Stimulated activated CD8-positive, alpha-beta memory T cell treated with anti-CD3 and anti-CD28 coated beads, Interleukin-4, amount 100 ng/mL, for 48 hours (primary cell): Measurements from ENCODE around the gene RABL6.
"Not testable (repeated sequence)": the region's sequence is repeated elsewhere in the genome, so short reads cannot be mapped to it uniquely, and the experiment has no call there.

Source experiments
- DNase-seq: peaks from one replicate; pipeline ENCODE4 v3.0.0-alpha.2; 2020

RABL6 gene

GRCh38 chr9:136776947-136777346 is 30.8 kb upstream of the RABL6 start:
- no peak for DNase-seq

GRCh38 chr9:136777359-136777758 is 30.4 kb upstream of the RABL6 start:
- no peak for DNase-seq

DNA sequence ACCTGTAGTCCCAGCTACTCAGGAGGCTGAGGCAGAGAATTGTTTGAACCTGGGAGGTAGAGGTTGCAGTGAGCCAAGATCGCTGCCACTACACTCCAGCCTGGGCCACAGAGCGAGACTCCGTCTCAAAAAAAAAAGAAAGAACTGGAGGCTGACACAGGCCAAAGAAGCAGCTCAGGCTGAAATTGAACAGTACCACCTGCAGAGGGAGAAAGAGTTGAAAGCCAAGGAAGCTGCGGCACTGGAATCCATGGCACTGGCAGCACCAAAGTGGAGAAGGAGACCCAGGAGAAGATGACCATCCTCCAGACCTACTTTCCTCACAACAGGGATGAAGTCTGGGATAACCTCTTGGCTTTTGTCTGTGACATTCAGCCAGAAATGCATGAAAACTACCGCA is 27.9 kb upstream of the RABL6 start:
- DNase-seq: no peak

- DNase-seq: no peak
Measured at GRCh38 chr9:136782452-136782851, 25.3 kb upstream of the RABL6 start.

GRCh38 chr9:136784249-136784996 is 23.3 kb upstream of the RABL6 start:
- DNase-seq: no peak

DNA sequence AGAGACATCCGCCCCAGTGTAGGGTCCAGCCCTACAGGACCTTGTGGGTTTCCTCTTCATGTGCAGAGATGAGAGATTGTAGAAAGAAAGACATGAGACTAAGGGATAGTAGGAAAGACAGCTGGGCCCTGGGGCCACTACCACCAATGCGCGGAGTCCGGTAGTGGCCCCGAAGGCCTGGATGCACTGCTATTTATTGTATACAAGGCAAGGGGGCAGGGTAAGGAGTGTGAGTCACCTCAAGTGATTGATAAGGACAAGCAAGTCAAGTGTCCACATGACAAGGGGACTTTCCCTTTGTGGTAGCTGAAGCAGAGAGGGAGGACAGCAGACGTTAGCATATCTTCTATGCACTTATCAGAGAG is 22.8 kb upstream of the RABL6 start:
- no peak for DNase-seq

DNA sequence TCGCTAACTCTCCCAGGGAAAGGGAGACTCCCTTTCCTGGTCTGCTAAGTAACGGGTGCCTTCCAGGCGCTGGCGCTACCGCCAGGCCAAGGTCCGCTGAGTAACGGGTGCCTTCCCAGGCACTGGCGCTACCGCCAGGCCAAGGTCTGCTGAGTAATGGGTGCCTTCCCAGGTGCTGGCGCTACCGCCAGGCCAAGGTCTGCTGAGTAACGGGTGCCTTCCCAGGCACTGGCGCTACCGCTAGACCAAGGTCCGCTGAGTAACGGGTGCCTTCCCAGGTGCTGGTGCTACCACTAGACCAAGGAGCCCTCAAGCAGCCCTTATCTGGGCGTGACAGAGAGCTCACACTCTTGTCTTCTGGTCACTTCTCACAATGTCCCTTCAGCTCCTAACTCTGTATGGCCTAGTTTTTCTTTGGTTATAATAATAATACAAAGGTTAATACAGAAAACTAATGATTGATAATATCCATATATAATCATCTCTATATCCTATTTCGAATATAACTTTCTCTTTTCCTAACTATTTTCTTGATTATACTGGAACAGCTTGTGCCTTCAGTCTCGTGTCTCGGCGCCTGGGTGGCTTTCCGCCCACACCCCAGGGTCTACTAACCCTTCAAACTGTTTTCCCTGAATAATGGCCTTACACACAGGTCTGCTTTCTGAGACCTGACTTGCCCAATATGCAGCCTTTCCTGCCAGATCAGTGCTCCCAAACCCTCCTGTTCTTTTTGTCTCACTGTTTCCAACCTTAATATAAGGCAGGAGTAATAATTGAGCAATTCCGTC is 22.0 kb upstream of the RABL6 start:
- not testable (repeated sequence) for DNase-seq

GRCh38 chr9:136786451-136786850 is 21.3 kb upstream of the RABL6 start:
- no peak for DNase-seq

DNA sequence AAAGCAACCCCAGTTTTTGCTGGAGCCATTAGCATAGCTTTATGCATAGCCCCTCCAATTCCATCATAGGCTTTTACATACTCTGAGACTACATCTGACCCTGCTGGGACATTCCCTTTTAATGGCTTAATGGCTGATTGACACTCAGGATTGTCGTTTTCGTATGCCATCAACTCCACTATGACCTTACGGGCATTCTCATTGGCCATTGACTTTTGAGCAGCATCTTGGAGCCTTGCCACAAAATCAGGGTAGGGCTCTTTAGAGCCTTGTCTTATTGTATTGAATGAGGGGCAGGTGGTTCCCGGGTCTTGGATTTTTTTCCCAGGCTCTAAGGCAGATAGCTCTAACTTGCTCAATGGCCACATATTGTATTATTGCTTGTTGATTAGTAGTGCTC is 20.8 kb upstream of the RABL6 start:
- not testable (repeated sequence) for DNase-seq

- DNase-seq: peak; percentile 81
Measured at GRCh38 chr9:136787690-136788400, 19.9 kb upstream of the RABL6 start.

GRCh38 chr9:136788644-136789522 is 18.9 kb upstream of the RABL6 start:
- DNase-seq: not testable (repeated sequence)

- DNase-seq: no peak
Measured at GRCh38 chr9:136789523-136789937, 18.2 kb upstream of the RABL6 start.

DNA sequence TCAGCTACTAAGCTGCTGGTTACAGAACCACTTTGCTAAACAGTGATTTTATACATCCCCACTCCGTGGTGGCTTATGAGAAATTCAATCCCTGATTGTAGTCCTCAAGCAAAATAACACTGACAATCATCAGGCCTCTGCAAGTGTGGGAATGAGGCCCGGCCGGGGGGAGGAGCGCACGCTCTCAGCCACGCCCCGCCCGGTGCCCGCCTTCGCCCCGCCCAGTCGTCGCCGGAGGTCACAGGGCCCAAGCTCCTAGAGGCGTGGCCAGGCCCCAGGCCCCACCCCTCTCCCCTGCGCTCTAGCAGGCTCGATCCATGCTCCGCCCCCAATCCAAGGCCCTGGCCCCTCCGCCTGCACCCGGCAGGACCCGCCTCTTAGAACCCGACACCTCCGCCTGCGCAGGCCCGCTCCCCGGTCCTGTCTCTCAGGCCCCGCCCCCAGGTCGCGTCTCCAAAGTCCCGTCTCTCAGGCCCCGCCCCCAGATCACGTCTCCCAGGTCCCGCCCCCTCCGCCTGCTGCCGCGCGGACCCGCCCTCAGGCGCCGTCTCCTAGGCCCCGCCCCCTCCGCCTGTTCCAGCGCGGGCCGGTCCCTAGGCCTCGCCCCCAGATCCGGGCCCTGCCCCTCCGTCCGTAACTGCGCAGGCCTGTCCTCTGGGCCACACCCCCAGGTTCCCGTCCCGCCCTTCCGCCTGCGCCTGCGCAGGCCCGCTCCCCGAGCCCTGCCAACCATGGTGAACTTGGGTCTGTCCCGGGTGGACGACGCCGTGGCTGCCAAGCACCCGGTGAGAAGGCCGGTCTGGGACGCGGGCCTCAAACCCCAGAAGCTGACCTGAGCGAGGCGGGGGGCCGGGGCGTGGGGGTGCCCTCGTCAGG is 16.9 kb upstream of the RABL6 start, which contains the start of gene TMEM141:
Gene TMEM141, plus strand, starts transcription at position 705 of the 876 bp plus-strand sequence. Its CDS starts 27 bp downstream, at position 732.
- peak; percentile 100 for DNase-seq

DNA sequence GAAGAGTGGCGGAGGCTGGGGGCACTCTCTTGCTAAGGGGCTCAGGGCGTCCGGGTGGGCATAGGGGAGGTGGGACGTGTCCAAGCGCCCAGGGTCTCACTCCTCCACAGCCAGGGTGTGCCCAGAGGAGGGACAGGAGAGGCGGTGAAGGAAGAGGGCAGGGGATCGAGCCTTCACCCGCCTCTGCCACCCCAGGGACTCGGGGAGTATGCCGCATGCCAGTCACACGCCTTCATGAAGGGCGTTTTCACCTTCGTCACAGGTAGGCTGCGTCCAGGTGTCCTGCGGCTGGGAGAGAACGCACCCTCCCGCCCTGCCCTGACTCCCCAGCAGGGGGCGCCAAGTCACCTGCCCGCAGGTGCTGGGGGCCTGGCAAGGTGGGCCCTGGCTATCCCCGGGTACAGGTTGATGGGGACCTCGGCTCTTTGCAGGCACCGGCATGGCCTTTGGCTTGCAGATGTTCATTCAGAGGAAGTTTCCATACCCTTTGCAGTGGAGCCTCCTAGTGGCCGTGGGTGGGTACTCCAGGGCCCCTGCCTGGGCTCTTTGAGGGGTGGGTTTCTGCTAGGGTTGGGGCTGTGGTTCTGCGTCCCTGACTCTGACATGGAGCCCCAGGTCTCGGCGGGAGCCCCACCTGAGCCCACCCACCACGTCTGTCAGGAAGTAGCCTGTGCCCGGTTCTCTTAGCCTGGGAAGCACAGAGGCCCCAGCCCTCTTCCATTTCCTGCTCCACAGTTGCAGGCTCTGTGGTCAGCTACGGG is 16.1 kb upstream of the RABL6 start:
- peak; percentile 80 for DNase-seq

DNA sequence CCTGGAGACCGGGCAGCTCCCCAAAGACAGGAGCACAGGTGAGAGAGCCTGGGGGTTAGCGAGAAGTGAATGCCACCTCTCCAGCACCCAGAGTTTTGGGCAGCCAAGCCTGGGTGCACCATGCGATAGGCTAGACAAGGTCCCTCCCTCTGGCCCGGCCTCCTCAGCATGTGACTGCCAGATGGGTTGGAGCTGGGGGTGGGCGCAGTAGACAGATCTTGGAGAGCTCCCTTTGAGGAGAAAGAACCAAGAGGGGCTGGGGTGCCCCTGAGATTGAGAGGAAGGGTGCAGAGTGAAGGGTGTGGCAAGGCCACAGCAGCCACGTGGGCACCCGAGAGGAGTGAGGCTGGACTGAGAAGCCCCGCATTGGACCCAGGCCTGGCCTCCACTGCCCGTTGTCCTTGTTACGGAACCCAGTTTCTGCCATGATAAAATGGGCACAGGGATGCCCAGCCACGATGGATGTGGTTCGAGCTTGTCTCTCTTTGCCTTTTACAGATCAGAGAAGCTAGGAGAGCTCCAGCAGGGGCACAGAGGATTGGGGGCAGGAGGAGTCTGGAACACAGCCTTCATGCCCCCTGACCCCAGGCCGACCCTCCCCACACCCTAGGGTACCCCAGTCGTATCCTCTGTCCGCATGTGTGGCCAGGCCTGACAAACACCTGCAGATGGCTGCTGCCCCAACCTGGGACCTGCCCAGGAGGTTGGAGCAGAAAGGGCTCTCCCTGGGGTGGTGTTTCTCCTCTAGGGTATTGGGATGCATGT is 15.2 kb upstream of the RABL6 start:
- no peak for DNase-seq

DNA sequence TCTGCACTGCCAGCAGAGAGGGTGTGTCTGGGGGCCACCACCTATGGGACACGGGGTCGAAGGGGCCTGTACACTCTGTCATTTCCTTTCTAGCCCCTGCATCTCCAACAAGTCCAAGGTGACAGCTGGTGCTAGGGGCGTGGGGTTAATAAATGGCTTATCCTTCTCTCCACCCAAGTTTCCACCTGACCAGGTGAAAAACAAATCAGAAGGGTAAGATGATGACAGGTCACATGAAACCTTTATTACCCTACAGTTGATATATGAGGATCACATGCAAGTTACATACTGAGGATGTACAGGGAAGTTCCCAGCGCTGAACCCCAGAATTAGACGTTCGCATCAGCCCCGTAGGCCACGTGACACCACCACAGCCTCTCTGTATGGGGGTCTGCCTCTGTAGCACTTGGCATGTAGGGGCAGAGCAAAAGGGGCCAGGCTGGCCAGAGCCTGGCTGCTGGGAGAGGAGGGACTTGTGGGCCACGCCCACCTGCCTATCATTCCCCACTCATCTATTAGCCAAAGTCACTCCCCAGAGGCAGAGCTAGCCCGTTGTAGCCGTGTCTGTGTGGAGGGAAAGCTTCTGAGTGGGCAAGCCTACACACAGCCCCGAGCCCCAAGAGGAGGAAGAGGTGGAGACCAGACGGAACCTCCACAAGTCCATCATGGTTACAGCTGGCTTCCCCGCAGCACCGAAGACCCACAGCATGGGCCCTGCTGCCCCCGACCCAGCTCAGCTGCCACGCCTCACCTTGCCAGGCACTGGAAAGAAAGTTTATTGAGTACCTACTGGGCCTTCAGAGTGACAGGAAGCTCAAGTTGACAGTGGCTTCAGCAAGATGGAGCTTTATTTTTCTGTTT is 14.4 kb upstream of the RABL6 start:
- no peak for DNase-seq

- no peak for DNase-seq
Measured at GRCh38 chr9:136794281-136794999, 13.3 kb upstream of the RABL6 start.

- DNase-seq: no peak
Measured at GRCh38 chr9:136795000-136795348, 12.8 kb upstream of the RABL6 start.
